Osteocyte (in vitro differentiated cells): ENCODE results near the gene MYO15B. TPM values are rescaled to one million over a fixed set of nuclear protein-coding genes. Genes with fewer than 3 reads are reported as not detected.

Experiments
- DNase-seq: peaks from one replicate; pipeline ENCODE4 v3.0.0; 2021; ENCODE audit warnings: mixed read lengths; ENCODE audit not compliant: unreplicated experiment; ENCODE audit errors: extremely low spot score
- H3K27ac Mint-ChIP-seq: one replicate; pipeline ENCODE4 v1.8.0; 2021; ENCODE audit warnings: mild to moderate bottlenecking, mixed read lengths; ENCODE audit not compliant: unreplicated experiment
- H3K27me3 Mint-ChIP-seq: one replicate; pipeline ENCODE4 v1.8.0; 2021; ENCODE audit warnings: mixed read lengths; ENCODE audit not compliant: unreplicated experiment
- H3K36me3 Mint-ChIP-seq: one replicate; pipeline ENCODE4 v1.8.0; 2021; ENCODE audit warnings: mixed read lengths; ENCODE audit not compliant: unreplicated experiment
- H3K4me1 Mint-ChIP-seq: one replicate; pipeline ENCODE4 v1.8.0; 2021; ENCODE audit warnings: mixed read lengths; ENCODE audit not compliant: unreplicated experiment
- H3K4me3 Mint-ChIP-seq: one replicate; pipeline ENCODE4 v1.8.0; 2021; ENCODE audit warnings: mild to moderate bottlenecking, moderate library complexity, mixed read lengths; ENCODE audit not compliant: unreplicated experiment
- H3K9me3 Mint-ChIP-seq: one replicate; pipeline ENCODE4 v1.8.0; 2021; ENCODE audit warnings: mixed read lengths; ENCODE audit not compliant: unreplicated experiment
- total RNA-seq: library from RNA; stranded (reverse); gene quantifications from 2 replicates; pipeline ENCODE4 v1.2.1, GENCODE V29; 2021
- TF ChIP-seq, protein P1 (sequence below): fragments of 200-600 bp; sonication (generic); IDR thresholded peaks from 2 replicates; pipeline ENCODE4 v1.5.0; 2021; ENCODE audit warnings: antibody characterized with exemption, mild to moderate bottlenecking, moderate library complexity

MYO15B gene
- total RNA-seq, 1 donor from 2014 or later = 40.8 TPM

DNA sequence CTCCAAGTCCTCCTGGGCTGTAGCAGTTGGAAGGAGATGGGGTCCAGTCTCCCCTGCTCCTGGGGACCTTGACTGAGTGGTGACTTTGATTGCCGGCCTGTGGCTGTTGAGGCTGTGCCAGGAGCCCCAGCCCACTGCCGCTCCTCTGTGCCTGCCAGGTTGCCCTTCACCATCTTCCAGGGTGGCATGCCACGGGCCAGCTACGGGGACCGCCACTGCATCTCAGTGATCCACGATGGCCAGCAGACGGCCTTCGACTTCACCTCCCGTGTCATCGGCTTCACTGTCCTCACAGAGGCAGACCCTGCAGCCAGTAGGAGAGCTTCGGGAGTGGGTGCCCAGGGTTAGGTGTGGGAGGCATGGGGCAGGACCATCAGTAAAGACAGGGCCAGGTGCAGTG lies 23.4 kb upstream of the MYO15B start:
- H3K27me3 Mint-ChIP-seq = peaks cover 3% of the 10 kb centered on the region
- no peaks in the 10 kb centered on the region for H3K36me3 Mint-ChIP-seq
- no peak for DNase-seq
- H3K27ac Mint-ChIP-seq = no peak overlapping the region
- TF ChIP-seq, protein P1, sequence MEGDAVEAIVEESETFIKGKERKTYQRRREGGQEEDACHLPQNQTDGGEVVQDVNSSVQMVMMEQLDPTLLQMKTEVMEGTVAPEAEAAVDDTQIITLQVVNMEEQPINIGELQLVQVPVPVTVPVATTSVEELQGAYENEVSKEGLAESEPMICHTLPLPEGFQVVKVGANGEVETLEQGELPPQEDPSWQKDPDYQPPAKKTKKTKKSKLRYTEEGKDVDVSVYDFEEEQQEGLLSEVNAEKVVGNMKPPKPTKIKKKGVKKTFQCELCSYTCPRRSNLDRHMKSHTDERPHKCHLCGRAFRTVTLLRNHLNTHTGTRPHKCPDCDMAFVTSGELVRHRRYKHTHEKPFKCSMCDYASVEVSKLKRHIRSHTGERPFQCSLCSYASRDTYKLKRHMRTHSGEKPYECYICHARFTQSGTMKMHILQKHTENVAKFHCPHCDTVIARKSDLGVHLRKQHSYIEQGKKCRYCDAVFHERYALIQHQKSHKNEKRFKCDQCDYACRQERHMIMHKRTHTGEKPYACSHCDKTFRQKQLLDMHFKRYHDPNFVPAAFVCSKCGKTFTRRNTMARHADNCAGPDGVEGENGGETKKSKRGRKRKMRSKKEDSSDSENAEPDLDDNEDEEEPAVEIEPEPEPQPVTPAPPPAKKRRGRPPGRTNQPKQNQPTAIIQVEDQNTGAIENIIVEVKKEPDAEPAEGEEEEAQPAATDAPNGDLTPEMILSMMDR = no peak
- H3K4me3 Mint-ChIP-seq = no peak overlapping the region
- no peaks in the 10 kb centered on the region for H3K9me3 Mint-ChIP-seq
- peaks cover 4% of the 10 kb centered on the region for H3K4me1 Mint-ChIP-seq

- DNase-seq = no peak
- Mint-ChIP-seq H3K9me3 (no peaks in the 10 kb centered on the region), H3K4me1 (peaks cover 4% of the 10 kb centered on the region), H3K27ac (no peak overlapping the region), H3K36me3 (no peaks in the 10 kb centered on the region), H3K4me3 (no peak overlapping the region), H3K27me3 (peaks cover 3% of the 10 kb centered on the region)
- TF ChIP-seq, protein P1 = no peak
Observed at GRCh38 chr17:75565066-75565465, 22.5 kb upstream of the MYO15B start.

- no peak for DNase-seq
- Mint-ChIP-seq H3K4me3 (no peak overlapping the region), H3K4me1 (peaks cover 4% of the 10 kb centered on the region), H3K9me3 (no peaks in the 10 kb centered on the region), H3K27me3 (peaks cover 3% of the 10 kb centered on the region), H3K36me3 (no peaks in the 10 kb centered on the region), H3K27ac (no peak overlapping the region)
- TF ChIP-seq, protein P1 = no peak
Observed at GRCh38 chr17:75565618-75566017, 22.0 kb upstream of the MYO15B start.

DNA sequence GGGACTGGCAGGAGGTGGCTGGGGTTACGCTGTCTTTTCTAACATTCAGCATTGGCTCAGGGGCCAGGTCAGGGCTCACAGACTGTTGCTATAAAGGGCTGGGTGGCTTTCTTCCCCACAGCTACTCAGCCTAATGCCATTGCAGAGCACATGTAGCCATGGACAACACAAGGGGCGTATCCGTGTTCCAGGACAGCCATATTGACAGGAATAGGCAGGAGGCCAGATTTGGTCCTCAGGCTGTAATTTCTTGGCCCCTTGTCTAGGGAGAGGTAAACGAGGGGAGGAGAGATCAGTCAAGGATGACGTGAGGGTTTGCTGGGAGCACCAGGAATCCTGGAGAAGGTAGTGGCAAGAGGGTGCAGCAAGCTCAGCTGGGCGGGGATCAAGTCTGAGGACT lies 21.2 kb upstream of the MYO15B start:
- Mint-ChIP-seq H3K9me3 (no peaks in the 10 kb centered on the region), H3K36me3 (no peaks in the 10 kb centered on the region), H3K27me3 (peaks cover 3% of the 10 kb centered on the region), H3K4me1 (peaks cover 4% of the 10 kb centered on the region), H3K4me3 (no peak overlapping the region), H3K27ac (no peak overlapping the region)
- TF ChIP-seq, protein P1 = no peak
- DNase-seq = no peak

- TF ChIP-seq, protein P1 = no peak
- Mint-ChIP-seq H3K4me3 (no peak overlapping the region), H3K4me1 (peaks cover 4% of the 10 kb centered on the region), H3K27ac (no peak overlapping the region), H3K36me3 (no peaks in the 10 kb centered on the region), H3K9me3 (no peaks in the 10 kb centered on the region), H3K27me3 (peaks cover 3% of the 10 kb centered on the region)
- no peak for DNase-seq
Observed at GRCh38 chr17:75566834-75567233, 20.8 kb upstream of the MYO15B start.
